Breast epithelium (tissue), 3 donors: ENCODE measurements around the gene VIPR1.

ENCODE experiments used
- CTCF ChIP-seq, 3 donors: fragments of 450-650 bp; IDR thresholded peaks; one replicate each; pipeline ENCODE4 v1.5.1; 2016 to 2017; ENCODE audit warnings: antibody characterized with exemption in 3 of 3, mild to moderate bottlenecking in 3 of 3, moderate library complexity in 3 of 3
- POLR2AphosphoS5 ChIP-seq, 3 donors: sonication (generic); formaldehyde crosslinking; IDR thresholded peaks; one replicate each; pipeline ENCODE4 v1.6.1; 2017; ENCODE audit warnings: antibody characterized with exemption in 3 of 3

DNA sequence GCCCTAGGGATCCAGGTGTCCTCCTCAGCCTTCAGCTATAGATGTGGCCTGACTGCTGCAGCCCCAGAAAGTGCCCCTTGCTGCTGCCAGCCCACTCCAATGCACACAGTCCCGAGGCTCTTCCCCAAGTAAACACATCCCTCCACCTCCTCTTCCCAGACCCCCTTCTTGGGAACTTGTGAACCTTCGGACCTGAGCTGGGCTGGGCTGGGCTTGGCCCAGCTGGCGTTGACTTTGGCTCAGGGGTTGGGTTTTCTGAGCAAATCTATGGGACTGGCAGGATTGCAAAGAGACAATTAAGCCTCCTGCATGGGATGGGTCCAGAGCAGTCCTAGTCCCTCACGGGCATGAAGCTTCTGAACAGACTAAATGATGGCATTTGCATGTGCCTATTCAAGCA, 14.7 kb downstream of the VIPR1 start:
- TF ChIP-seq CTCF (IDR thresholded peaks at IDR 0.05): no peak
- TF ChIP-seq POLR2AphosphoS5 (IDR thresholded peaks at IDR 0.05): no peak
